LNCAP (cell line): ENCODE data around the gene RAMACL.

Experiments
- TF ChIP-seq, protein P1 (sequence below): fragments of 450-650 bp; IDR thresholded peaks from 2 replicates; pipeline ENCODE4 v1.5.1; 2017; ENCODE audit warnings: mild to moderate bottlenecking

RAMACL gene

DNA sequence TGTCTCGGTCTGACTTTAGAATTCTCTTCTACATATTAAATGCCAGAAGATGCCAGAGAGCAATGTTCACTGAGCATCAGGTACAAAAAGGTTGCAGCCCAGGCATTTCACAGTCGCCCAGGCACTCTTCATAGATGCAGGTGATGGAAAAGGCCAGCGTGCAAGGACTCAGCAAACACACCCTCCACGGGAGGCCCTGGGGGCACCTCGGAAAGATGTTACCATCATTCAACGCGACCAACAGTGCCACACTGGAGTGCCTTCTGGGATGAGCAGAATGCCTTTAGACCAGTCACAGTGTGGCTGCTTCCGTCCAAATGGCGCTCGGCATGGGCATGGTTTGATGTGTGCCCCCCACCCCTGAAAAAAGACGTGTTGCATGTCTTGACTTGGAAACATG, 4.5 kb upstream of the RAMACL start:
- TF ChIP-seq, protein P1, sequence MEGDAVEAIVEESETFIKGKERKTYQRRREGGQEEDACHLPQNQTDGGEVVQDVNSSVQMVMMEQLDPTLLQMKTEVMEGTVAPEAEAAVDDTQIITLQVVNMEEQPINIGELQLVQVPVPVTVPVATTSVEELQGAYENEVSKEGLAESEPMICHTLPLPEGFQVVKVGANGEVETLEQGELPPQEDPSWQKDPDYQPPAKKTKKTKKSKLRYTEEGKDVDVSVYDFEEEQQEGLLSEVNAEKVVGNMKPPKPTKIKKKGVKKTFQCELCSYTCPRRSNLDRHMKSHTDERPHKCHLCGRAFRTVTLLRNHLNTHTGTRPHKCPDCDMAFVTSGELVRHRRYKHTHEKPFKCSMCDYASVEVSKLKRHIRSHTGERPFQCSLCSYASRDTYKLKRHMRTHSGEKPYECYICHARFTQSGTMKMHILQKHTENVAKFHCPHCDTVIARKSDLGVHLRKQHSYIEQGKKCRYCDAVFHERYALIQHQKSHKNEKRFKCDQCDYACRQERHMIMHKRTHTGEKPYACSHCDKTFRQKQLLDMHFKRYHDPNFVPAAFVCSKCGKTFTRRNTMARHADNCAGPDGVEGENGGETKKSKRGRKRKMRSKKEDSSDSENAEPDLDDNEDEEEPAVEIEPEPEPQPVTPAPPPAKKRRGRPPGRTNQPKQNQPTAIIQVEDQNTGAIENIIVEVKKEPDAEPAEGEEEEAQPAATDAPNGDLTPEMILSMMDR = no peak

DNA sequence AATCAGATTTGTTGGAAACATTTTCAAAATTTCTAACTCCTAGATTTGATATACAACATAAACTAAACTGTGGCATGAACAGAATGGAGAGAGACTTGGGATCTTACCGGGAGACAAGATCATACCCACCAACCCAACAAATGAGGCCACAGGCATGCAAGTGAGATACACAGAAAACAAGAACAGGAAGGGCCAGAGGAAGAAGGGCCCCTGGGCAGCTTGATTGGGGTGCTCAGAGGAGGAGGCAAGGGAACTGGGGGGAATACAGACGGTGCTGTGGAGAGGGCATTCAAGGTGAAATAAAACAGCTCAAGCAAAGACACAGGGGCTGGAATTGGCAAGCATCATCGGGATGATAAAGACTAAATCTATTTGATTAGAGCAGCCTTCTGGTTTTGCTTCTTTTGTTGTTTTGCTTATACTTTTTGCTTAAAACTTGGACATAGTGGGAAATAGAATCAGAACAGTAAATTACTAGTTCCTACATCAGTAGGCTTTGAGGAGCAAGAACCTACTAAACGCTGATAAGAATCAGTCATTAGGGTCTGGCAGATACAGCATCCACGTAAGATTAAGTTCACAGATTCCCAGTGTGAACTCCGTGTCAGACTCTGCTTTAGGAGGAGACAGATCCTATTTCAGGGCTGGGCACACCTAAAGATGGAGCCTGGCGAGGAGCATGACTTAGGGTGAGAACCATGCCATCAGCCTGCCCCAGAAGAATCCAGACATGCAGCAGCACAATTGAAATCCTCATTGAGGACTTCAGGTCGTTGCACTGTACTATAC, 3.5 kb upstream of the RAMACL start:
- TF ChIP-seq, protein P1 = no peak

DNA sequence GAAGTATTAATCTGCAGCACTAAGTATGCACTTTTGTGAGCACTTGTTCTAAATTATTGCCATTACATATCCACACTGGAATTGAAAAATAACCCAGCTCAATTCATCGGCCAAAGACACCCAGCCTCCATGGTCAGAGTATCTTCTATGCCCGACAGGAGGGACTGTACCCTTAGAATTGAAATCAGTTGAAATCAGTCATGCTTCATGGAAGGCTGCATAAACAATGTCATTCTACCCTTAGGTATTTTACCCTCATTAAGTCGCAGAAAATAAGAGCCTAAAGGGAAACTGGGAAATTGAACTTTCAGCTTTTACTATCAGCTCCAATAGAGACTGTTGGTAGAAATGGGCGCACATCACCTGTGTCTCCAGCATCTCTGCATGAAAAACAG, 2.9 kb upstream of the RAMACL start:
- TF ChIP-seq, protein P1 = no peak

DNA sequence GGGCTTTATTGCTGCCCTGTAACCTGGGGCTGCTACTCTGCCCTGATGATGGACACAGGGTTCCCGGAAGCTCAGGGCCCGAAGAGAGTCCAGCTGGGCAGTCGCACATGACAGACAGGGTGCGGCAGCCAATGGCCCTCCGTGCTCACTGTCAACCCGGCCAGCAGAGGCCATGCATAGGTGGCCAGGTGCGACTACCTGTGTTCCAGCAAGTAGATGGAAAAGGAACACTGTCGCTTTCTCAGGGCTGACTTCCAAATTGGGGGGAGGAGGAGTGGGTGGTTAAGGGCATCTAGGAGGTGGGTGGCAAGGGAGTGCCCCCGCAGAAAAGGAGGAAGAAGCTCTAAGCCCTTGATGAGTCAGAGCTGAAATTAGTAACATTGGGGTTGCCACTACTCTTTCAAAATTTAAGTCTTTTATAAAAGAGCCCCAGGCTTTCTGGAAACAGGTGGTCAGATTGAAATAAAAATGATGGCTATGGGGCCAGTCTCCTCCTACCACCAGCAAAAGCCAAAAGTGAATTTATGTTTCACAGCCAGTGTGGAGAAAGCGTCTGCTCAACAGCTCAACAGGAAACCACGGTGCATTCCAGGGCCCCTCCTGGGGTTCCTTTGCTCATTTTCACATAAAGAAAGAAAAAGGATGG, 2.3 kb upstream of the RAMACL start:
- TF ChIP-seq, protein P1 = no peak

DNA sequence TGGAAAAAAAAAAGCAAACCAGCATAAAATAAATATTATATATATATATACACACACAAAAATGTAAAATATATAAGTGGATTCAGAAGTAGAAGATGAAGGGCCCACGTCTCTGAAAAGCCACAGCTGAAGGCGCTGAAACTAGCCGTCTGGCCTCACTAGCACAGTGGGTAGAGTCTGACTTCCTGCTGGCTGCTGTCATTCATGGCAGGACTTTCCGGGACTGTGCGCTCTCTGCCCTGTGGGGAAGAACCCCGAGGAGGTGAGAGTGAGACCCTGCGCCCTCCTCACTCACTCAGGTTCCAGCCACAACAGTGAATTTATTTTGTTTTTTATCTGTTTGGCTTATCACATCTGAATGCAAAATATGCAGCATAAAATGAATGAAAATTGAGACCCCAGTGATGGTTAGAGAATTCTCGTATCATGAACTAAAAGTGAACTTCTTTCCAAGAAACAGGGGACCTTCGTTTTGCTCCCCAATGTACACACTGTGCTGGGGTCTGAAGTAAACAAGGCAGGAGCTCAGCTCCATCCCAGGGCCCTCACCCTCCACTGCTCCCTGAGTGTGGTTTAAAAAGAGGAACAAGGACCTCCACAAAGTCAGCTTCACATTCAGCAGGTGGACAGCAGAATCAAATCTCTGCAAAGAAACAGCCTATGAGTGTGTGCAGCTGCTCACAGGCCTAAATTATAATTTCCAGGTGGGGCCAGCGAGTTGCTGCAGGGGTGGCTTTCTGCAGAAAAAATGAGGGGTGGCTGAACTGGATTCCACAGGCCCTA, 1.3 kb upstream of the RAMACL start:
- TF ChIP-seq, protein P1 = no peak

DNA sequence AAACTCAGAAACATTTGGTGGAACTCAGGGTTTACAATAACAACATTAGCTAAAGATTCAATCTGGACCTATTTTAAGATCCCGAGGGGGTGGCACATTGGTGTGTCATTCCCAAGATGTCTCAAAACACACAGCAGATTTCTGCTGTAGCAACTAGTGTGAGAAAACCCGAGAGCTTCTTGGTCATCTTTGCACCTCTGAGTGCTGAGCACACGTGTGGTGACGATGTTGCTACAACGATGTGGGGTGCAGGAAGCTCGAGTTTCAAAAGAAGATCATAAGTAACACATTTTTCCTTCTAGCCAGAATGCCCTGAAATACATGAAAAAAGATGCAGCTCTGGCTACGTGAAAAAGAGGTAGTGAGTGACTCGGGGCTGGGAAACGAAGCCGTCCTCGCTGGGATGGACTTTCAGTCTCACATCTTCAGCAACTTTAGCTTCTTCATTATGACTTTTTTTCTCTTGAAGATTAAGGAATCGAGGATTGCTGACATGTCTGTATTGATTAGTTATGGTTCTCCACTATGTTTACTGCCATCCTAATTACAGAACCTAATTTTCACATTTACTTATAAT, 1.5 kb downstream of the RAMACL start:
- TF ChIP-seq, protein P1 = no peak

DNA sequence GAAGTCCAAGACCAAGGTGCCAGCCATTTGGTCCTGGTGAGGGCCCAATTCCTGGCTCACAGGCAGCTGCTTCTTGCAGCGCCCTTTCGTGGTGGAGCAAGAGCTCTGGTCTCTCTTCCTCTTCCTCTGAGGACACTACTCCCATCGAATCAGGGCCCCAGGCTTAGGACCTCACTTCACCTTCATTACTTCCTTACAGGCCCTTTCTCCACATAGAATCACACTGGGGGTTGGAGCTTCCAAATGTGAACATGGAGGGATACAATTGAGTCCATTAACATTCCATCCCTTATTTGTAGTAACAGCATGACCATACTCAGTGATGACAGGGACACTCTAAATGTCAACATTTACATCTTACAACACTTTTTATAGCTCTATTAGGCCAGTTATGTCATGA, 2.3 kb downstream of the RAMACL start:
- TF ChIP-seq, protein P1 = no peak
